Amygdala (tissue), 56 donors: ENCODE data around the gene RAB33B.

Source experiments
- DNase-seq, 56 donors: peaks; one replicate each; lab custom pipeline; 2025; lab: John Stamatoyannopoulos, UW

RAB33B gene

DNA sequence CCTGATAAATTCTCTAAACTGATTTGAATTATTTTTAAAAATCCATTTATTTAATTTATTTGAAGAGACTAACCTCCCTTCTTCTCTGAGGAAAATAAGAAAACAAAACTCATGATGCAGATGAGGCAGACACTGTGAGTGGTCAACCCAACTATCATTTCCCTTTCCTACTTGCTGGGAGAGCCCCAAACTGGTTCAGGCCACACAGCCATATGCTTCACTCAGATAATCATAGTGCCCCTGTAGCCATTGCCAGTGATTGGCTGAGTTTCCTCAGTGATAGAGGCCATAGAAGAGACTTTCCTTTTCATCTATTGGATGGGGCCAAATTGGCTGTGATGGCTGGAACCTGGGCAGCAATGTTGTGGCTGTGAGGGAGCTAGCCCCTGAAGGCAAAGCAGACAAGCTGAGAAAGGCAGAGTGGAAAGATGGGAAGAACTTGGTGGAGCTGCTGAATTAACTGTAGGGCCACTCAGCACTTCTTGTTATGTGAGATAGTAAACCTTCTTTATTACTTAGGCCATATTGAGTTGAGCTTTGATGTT, 49.8 kb downstream of the RAB33B start:
- no peak for DNase-seq

DNA sequence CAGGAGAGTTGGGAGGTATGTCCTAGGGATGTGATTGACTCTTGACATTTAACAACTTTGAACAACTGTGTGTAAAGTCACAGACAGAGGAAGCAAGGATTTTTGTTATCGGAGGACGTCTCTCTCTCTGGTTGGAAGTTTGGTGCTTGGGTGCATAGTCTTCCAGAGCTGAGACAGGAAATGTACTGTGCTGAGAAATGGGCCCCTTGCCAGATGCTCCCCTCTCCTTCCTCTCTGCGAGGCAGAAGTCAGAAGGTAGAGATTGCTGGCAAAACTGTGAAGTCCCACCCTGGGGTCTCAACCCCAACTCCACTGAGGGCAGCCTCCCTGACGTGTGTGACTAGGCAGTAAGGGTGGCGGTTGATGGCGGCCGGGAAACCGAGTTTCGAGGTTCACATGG, 52.9 kb downstream of the RAB33B start:
- no peak for DNase-seq

DNA sequence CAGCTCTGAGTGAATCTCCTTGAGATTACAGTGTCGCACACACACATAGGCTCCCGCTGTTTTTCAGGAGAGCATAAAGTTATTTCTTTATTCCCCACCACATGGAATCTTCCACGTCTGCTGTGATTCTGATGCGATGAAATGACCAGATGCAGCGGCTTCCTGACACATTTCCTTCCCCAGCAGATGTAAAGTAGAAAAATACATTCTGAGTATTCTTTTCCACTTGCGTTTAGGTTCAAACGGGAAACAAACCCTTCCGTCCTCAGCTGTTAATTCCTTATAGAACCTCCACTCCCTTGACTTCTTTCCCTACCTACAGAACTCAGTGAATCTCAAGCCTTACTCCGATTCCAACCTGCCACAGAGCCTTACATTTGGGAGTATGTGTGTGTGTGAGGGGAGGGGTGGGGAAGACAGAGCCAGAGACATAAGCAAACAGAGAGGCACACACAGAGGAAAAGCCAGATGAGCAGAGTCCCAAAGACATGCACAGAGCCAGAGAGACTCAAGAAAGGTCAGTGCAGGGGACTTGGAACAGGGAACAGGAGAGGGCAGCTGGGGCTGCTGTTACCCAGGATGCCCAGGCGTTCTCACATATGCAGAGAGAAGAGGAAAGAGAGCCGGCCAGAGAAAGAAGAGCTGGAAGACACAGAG, 54.8 kb downstream of the RAB33B start:
- DNase-seq = no peak

DNA sequence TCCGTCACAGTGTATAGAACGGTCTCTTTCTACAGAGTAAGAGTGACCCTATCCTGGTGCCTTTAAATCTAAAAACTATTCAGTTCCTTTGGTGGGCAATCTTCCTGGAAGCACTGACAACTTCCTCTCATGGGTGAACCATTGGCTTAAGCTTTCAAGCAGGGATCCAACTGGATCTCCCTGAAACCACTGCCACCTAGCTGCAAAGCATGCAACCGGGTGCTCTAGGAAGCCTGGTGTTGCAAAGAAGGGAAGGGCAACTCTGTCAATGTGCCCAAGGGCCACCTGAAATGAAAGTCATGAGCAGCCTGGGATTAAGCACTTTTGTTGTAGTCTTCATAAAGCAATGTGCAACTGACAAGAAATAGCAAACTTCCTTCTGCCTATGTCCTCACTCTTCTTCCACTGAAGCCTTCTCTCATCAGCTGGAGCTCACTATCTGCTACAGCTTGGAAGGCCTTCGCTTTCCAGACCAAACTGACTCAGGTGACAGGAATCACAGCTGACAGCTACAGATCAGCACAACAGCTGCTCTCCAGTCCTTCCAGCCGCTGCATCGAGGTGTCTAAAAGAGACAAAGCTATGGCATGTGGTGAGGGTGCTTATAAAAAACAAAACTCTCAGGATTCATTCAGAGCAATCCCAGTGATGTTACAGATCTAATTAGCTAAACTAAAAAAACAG, 55.9 kb downstream of the RAB33B start:
- peak in 17 of 56 donors; percentile 3 to 54 (median 21) for DNase-seq

GRCh38 chr4:139511320-139511719, 57.4 kb downstream of the RAB33B start:
- DNase-seq = no peak

DNA sequence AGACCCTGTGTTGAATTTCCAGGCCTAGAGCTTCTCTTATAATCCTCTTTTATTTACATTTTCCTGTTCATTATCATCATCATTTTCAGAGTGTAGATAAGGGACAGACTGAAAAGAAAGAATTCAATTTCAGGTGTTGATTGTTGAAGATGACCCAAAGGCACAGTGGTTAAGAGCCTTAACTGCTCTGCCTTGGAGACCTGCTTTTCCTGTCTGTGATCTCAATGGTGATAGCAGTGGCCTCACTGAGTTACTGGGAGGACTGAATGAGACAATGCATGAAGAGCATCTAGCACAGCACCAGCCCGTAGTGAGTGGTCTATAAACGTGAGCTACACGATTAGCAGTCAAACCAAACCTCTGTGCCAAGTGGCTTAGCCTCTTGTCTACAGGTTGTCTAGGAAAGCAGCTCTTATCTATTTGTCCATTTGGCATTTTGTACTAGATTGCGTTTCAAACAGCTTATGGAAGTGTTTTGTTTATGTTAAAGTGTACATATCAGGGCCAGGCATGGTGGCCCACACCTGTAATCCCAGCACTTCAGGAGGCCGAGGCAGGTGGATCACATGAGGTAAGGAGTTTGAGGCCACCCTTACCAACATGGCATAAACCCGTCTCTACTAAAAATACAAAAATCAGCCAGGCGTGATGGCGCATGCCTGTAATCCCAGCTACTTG, 60.6 kb downstream of the RAB33B start:
- no peak for DNase-seq

- DNase-seq = no peak
Measured at GRCh38 chr4:139515531-139515958, 61.6 kb downstream of the RAB33B start.

DNA sequence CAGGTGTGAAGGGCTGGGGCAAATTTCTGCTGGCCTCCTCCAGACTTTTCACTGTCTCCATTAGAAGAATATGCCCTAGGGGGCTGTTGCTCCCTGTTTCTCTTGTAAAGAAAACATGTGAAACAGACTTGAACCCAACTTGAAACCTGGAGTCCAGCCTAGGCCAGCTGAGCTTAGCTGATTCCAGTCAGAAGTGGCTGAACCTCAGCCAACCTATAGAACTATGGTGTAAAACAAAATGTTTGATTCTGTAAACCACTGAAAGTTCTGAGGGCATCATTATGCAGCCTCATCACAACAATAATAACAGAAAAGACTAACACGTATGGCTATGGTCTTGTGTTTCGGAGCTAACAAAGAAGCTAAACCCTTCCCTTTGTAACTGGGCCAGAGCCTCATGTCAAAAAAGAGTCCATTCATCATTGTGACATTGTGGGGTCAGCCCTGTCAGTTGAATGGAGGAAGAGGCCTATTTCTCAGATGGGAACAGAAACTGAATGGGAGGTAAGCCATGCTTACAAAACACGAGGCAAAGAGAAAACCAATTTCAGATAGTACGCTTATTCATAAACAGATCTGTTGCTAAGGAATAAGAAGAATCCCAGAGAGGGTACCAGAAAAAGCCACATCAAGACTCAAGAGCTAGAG, 68.0 kb downstream of the RAB33B start:
- DNase-seq = peak in 15 of 56 donors; percentile 13 to 54 (median 40)

DNA sequence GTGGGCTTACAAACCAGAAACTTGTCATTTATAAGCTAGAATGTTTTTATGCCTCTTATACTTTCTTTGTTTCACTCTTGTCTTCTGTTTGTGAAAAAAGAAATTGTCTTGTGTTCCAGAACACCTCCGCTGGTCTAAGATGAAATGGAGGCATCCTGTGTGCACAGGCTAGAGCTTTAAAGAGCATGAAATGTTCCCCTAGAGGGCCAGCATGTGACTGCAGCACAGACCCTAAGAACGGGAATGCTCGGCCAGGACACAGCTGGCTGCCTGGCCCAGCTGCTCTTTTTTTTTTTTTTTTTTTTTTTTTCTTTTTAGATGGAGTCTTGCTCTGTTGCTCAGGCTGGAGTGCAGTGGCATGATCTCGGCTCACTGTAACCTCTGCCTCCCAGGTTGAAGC, 68.5 kb downstream of the RAB33B start:
- DNase-seq = peak in 2 of 56 donors; percentile 5 to 9

DNA sequence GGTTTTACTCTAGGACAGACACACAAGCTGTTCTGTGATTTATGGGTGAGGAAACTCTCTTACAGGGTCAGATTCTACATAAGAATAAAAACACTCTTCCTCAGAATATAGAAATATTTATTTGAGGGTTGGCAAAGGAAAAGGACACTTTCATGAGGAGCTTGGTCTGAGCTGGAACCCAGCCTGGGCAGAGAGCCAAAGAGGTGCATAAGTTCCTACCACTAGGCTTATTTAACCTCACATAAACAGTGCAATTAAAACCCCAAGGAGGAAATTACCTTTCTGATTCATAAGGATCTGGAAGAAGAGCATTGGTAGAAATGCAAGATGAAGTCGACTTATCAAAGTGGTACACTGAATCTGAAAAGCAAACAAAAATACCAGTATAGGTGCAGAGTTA, 69.2 kb downstream of the RAB33B start:
- no peak for DNase-seq

DNA sequence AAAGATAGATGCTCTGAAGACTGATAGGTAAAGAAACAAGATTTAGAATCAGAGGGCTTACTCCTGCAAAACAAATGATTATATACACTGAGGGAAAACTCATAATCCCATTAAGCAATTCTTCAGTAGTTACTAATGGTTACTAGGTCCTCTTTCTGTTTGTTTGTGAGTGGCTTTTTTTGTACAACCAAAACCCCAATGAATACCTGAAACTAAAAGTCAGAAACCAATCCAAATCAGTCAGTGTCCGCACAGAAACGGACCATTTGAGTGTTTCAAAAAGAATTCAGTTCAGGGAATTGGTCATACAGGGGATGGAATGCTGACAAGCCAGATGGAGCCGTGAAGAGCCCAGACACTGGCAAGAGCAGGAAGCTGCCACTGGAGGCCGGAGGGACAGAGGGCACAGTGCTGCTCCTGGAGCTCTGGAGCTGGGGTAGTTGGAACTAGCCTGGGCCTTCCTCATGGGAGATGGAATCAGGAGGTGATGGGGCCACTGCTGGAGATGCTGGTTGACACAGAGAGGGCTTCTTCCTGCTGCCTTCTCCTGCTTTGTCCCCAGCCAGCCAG, 70.2 kb downstream of the RAB33B start:
- DNase-seq = peak in 5 of 56 donors; percentile 4 to 19 (median 13)

DNA sequence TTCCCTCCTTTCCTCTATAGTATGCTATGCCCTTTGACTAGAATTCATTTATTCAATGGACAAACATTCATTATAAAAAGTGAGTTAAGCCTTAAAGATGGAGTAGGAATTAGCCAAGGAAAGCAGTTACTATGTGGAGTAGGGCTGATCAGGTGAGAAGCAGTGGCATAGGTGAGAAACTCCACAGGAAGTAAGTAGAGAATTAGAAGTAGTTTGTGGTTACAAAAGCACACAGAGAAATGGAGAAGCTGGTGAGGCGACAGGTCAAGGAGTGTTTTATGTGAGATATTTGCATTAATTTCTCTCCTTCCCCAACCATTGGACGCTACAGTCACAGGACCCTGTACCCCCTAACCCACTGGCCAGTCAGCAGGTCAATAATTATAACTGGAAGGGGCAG, 71.5 kb downstream of the RAB33B start:
- no peak for DNase-seq
